Urothelium cell line (cell line): ENCODE data around the gene TSFM.

ENCODE experiments used
- DNase-seq: peaks from one replicate; pipeline ENCODE4 v3.0.0; 2011; ENCODE audit warnings: low spot score, mixed read lengths
- FAIRE-seq: peaks from 2 replicates; lab custom pipeline; 2011; peaks lifted over from hg19 to GRCh38; lab: Jason Lieb, UNC

Gene TSFM

GRCh38 chr12:57777367-57777766 is 5.2 kb upstream of the TSFM start:
- FAIRE-seq (no peak), DNase-seq (no peak)

- DNase-seq = no peak
- no peak for FAIRE-seq
Observed at GRCh38 chr12:57777911-57778310, 4.7 kb upstream of the TSFM start.

- DNase-seq (no peak), FAIRE-seq (no peak)
Observed at GRCh38 chr12:57779736-57780135, 2.9 kb upstream of the TSFM start.

GRCh38 chr12:57780284-57780897 is 2.2 kb upstream of the TSFM start:
- FAIRE-seq = no peak
- no peak for DNase-seq

GRCh38 chr12:57781244-57781643 is 1.3 kb upstream of the TSFM start:
- DNase-seq = no peak
- FAIRE-seq = no peak

- no peak for FAIRE-seq
Observed at GRCh38 chr12:57781801-57782200, 786 bp upstream of the TSFM start.

GRCh38 chr12:57782243-57782607 is 362 bp upstream of the TSFM start:
- no peak for DNase-seq
- no peak for FAIRE-seq

More at GRCh38 chr12:57781801-57782200, 786 bp upstream of the TSFM start:
- DNase-seq = no peak

- DNase-seq = no peak
- no peak for FAIRE-seq
Observed at GRCh38 chr12:57783466-57783801, 847 bp downstream of the TSFM start.

GRCh38 chr12:57783861-57784260 is 1.3 kb downstream of the TSFM start:
- DNase-seq (no peak), FAIRE-seq (no peak)

GRCh38 chr12:57793920-57794319 is 11.3 kb downstream of the TSFM start:
- DNase-seq = no peak
- no peak for FAIRE-seq

- DNase-seq = no peak
- no peak for FAIRE-seq
Observed at GRCh38 chr12:57795354-57795753, 12.8 kb downstream of the TSFM start.

GRCh38 chr12:57796996-57797395 is 14.4 kb downstream of the TSFM start:
- DNase-seq (no peak), FAIRE-seq (no peak)

- no peak for DNase-seq
- FAIRE-seq = no peak
Observed at GRCh38 chr12:57797933-57798332, 15.3 kb downstream of the TSFM start.

- DNase-seq (no peak), FAIRE-seq (no peak)
Observed at GRCh38 chr12:57800965-57801364, 18.4 kb downstream of the TSFM start.

GRCh38 chr12:57802607-57803006 is 20.0 kb downstream of the TSFM start:
- DNase-seq = no peak

GRCh38 chr12:57803319-57803893 is 20.8 kb downstream of the TSFM start:
- DNase-seq (peak; percentile 67), FAIRE-seq (no peak)

More at GRCh38 chr12:57802607-57803006, 20.0 kb downstream of the TSFM start:
- FAIRE-seq = no peak

- no peak for FAIRE-seq
- no peak for DNase-seq
Observed at GRCh38 chr12:57806677-57807076, 24.1 kb downstream of the TSFM start.

GRCh38 chr12:57807285-57807684 is 24.7 kb downstream of the TSFM start:
- FAIRE-seq = no peak
- DNase-seq = no peak

- FAIRE-seq (no peak), DNase-seq (no peak)
Observed at GRCh38 chr12:57808351-57808750, 25.8 kb downstream of the TSFM start.

GRCh38 chr12:57809425-57809824 is 26.8 kb downstream of the TSFM start:
- FAIRE-seq (no peak), DNase-seq (no peak)

GRCh38 chr12:57810450-57810849 is 27.9 kb downstream of the TSFM start:
- FAIRE-seq (no peak), DNase-seq (peak; percentile 73)

- FAIRE-seq = no peak
- no peak for DNase-seq
Observed at GRCh38 chr12:57811028-57811755, 28.6 kb downstream of the TSFM start.
